Measurements from ENCODE around the gene NAGLU. TPM values are rescaled to one million over a fixed set of nuclear protein-coding genes. Genes with fewer than 3 reads are reported as not detected.

NAGLU gene
- total and polyA plus RNA-seq, 10 of the 15 experiments (the other 5 are each of a cell fraction or from before 2014, with no cell fraction given) = 0.23 to 27.5 (median 8.9) TPM

GRCh38 chr17:42565523-42566214, 29.6 kb downstream of the NAGLU start:
- Histone ChIP-seq H3K79me2 (ENCODE audit: control insufficient read depth, insufficient read depth, low read length) (peaks cover 50% of the 10 kb centered on the region), H3K4me2 (ENCODE audit: control insufficient read depth, insufficient read depth) (no peak overlapping the region)
- in situ Hi-C loops (cut with MboI) = no loop called here

GRCh38 chr17:42566215-42566882, 30.3 kb downstream of the NAGLU start:
- ChIA-PET RAD21 (ENCODE audit: unreplicated experiment) (interaction anchor here (1.4 to 1.9 kb wide), 2 partner anchors 12 to 39 kb away, joined by 4 to 14 read pairs; partner anchors contain the start of gene PSMC3IP), POLR2A (interaction anchor here (0.6 to 2.6 kb wide), 4 partner anchors 9 to 194 kb away, joined by 3 to 14 read pairs (median 4); partner anchors contain the start of gene PSMC3IP), CTCF (interaction anchor here (1.4 to 2.4 kb wide), 5 partner anchors 11 to 115 kb away, joined by 4 to 23 read pairs (median 6); partner anchors contain the start of gene PSMC3IP), SMC1A (ENCODE audit: uncharacterized antibody, unreplicated experiment) (interaction anchor here (1.6 kb wide), 1 partner anchor 31 kb away, joined by 4 read pairs; the partner anchor contains the start of gene NAGLU)
- H3K27me3 ChIP-seq (replicated peaks in 1 of 2; ENCODE audit: control insufficient read depth in 2 of 2, insufficient read depth in 2 of 2, low read length in 1 of 2) = no peaks in the 10 kb centered on the region
- WGBS (ENCODE audit: insufficient coverage, insufficient replicate concordance, low lambda C conversion rate, missing lambda C conversion rate) = 59% methylated on average over 28 of the region's 28 CpGs
- H3K27ac ChIP-seq (ENCODE audit: control insufficient read depth, insufficient read depth) = peak overlapping the region; percentile 68
- intact Hi-C loops (cut with micrococcal nuclease; ENCODE audit: unreplicated experiment) = no loop called here
- peaks cover 48% of the 10 kb centered on the region for H3K79me2 ChIP-seq (ENCODE audit: control insufficient read depth, insufficient read depth, low read length)
- H3K4me3 ChIP-seq = peak overlapping the region; percentile 96; the same call in 1 of the 2 replicates
- H3K9ac ChIP-seq (ENCODE audit: control insufficient read depth, insufficient read depth, low read length) = no peak overlapping the region; the same call in 1 of the 2 replicates
- H4K20me1 ChIP-seq (ENCODE audit: control insufficient read depth, insufficient read depth) = no peaks in the 10 kb centered on the region
- H2AFZ ChIP-seq (ENCODE audit: control insufficient read depth, low read depth, low read length) = peak overlapping the region; percentile 70
- peaks cover 23 to 29% of the 10 kb centered on the region in 2 experiments; a peak in 3 of 4 replicates for H3K36me3 ChIP-seq (ENCODE audit: control insufficient read depth in 2 of 2, insufficient read depth in 2 of 2, low read length in 1 of 2)
- FAIRE-seq = no peak
- H3K4me2 ChIP-seq (ENCODE audit: control insufficient read depth, insufficient read depth) = peak overlapping the region; percentile 81
- in situ Hi-C loops (cut with MboI) = no loop called here
- TF ChIP-seq CBX3 (IDR thresholded peaks at IDR 0.05; ENCODE audit: borderline replicate concordance, low read depth) = no peak
- peak; percentile 93 for TF ChIP-seq ZBTB33 (IDR thresholded peaks at IDR 0.05)
- TF ChIP-seq MLLT1 (IDR thresholded peaks at IDR 0.05) = peak; percentile 97
- peaks cover 22% of the 10 kb centered on the region for H3K4me1 ChIP-seq (ENCODE audit: control insufficient read depth, insufficient read depth, low read length)
- no peaks in the 10 kb centered on the region for H3K9me3 ChIP-seq (replicated peaks; ENCODE audit: control insufficient read depth, insufficient read depth, low read length)
- no peak for DNase-seq (ENCODE audit: low read depth, low spot score)
- ATAC-seq = no peak
- BruUV-seq (replicated peaks) = no TSS peak

More at GRCh38 chr17:42565523-42566214, 29.6 kb downstream of the NAGLU start:
- Histone ChIP-seq H4K20me1 (ENCODE audit: control insufficient read depth, insufficient read depth) (no peaks in the 10 kb centered on the region), H3K36me3 (ENCODE audit: control insufficient read depth in 2 of 2, insufficient read depth in 2 of 2, low read length in 1 of 2) (peaks cover 23 to 29% of the 10 kb centered on the region in 2 experiments; a peak in 3 of 4 replicates), H3K9ac (ENCODE audit: control insufficient read depth, insufficient read depth, low read length) (no peak overlapping the region), H2AFZ (ENCODE audit: control insufficient read depth, low read depth, low read length) (no peak overlapping the region), H3K27me3 (replicated peaks in 1 of 2; ENCODE audit: control insufficient read depth in 2 of 2, insufficient read depth in 2 of 2, low read length in 1 of 2) (no peaks in the 10 kb centered on the region), H3K9me3 (replicated peaks; ENCODE audit: control insufficient read depth, insufficient read depth, low read length) (no peaks in the 10 kb centered on the region), H3K27ac (ENCODE audit: control insufficient read depth, insufficient read depth) (no peak overlapping the region), H3K4me1 (ENCODE audit: control insufficient read depth, insufficient read depth, low read length) (peaks cover 24% of the 10 kb centered on the region), H3K4me3 (no peak overlapping the region)
- 92% methylated on average over 16 of the region's 16 CpGs for WGBS (ENCODE audit: insufficient coverage, insufficient replicate concordance, low lambda C conversion rate, missing lambda C conversion rate)
- POLR2A ChIA-PET = interaction anchor here (0.7 to 2.6 kb wide), 3 partner anchors 10 to 110 kb away, joined by 3 to 14 read pairs (median 4); partner anchors contain the start of genes PLEKHH3 and PSMC3IP
- BruUV-seq (replicated peaks) = no TSS peak
- RAD21 ChIA-PET (ENCODE audit: unreplicated experiment) = no interaction called here
- intact Hi-C loops (cut with micrococcal nuclease; ENCODE audit: unreplicated experiment) = no loop called here
- SMC1A ChIA-PET (ENCODE audit: uncharacterized antibody, unreplicated experiment) = interaction anchor here (1.2 kb wide), 1 partner anchor 44 kb away, joined by 3 read pairs; the partner anchor contains the start of genes RETREG3 and TUBG1
- no peak for FAIRE-seq
- no peak for TF ChIP-seq HDAC6 (IDR thresholded peaks at IDR 0.05; ENCODE audit: unreplicated experiment)
- 0 out of 2 replicates have a peak, but pooled peaks have one; percentile 5 for TF ChIP-seq POLR2A (IDR thresholded peaks at IDR 0.05; ENCODE audit: low read depth, low read length)
- no peak for DNase-seq (ENCODE audit: low read depth, low spot score)
- no peak for ATAC-seq
- CTCF ChIA-PET = interaction anchor here (1.4 to 2.4 kb wide), 5 partner anchors 11 to 115 kb away, joined by 4 to 23 read pairs (median 6); partner anchors contain the start of gene PSMC3IP

All from GM12878 (cell line).